HG03342 (cell line): Measurements from ENCODE around the gene COL11A1.
A peak's percentile ranks its signal among the peaks of the same experiment; 100 is the strongest.
"Not testable (repeated sequence)": the region's sequence is repeated elsewhere in the genome, so short reads cannot be mapped to it uniquely, and the experiment has no call there.

Experiments used
- ATAC-seq: cut with Tn5 transposase; IDR thresholded peaks from one replicate; pipeline ENCODE4 v1.9.1; 2021; ENCODE audit warnings: mild to moderate bottlenecking, moderate library complexity; ENCODE audit not compliant: unreplicated experiment

The COL11A1 gene

DNA sequence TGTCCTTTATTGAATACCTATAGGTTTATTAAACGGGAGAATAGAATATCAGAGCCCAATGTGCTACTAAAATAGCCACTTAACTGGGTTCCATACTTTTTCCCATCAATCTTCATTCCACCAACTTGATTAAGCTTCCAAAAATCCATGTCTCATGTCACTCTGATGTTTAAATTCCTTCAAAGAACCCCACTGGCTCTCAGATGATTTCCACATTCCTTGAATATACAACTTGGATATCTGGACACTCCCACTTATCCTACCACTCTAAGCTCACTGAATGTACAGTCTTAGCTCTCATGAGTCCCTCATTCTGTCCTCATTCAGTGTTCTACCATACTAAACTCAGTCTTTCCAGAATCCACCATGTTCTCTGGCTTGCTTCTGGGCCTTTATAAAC is 21.1 kb downstream of the COL11A1 start:
- ATAC-seq, result no peak

GRCh38 chr1:103084181-103084580 is 24.1 kb downstream of the COL11A1 start:
- no peak for ATAC-seq

- ATAC-seq, result no peak
Observed at GRCh38 chr1:103075316-103076000, 32.9 kb downstream of the COL11A1 start.

- no peak for ATAC-seq
Observed at GRCh38 chr1:103074224-103074623, 34.1 kb downstream of the COL11A1 start.

GRCh38 chr1:103069201-103069600 is 39.1 kb downstream of the COL11A1 start:
- ATAC-seq, result no peak

DNA sequence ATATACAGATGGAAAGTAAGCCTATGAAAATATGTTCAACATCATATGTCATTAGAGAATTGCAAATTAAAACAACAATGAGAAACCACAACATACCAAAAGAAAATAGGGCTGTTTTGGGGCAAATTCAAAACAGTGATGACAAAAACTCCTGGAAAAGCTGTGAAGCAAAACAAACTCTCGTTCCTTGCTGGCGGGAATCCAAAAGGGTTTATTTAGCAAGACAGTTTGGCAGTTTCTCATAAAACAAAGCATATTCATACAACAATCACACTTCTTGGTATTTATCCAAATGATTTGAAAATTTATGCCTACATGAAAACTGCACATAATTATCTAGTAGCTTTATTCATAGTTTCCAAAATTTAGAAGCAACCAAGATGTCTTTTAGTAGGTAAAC is 44.4 kb downstream of the COL11A1 start:
- no peak for ATAC-seq

GRCh38 chr1:103058391-103058790 is 49.9 kb downstream of the COL11A1 start:
- ATAC-seq, result no peak

GRCh38 chr1:103056423-103056822 is 51.9 kb downstream of the COL11A1 start:
- ATAC-seq, result no peak

- ATAC-seq, result not testable (repeated sequence)
Observed at GRCh38 chr1:103028110-103028509, 80.2 kb downstream of the COL11A1 start.

- ATAC-seq, result no peak
Observed at GRCh38 chr1:103025858-103026409, 82.4 kb downstream of the COL11A1 start.

GRCh38 chr1:103024051-103024450 is 84.3 kb downstream of the COL11A1 start:
- ATAC-seq, result no peak

DNA sequence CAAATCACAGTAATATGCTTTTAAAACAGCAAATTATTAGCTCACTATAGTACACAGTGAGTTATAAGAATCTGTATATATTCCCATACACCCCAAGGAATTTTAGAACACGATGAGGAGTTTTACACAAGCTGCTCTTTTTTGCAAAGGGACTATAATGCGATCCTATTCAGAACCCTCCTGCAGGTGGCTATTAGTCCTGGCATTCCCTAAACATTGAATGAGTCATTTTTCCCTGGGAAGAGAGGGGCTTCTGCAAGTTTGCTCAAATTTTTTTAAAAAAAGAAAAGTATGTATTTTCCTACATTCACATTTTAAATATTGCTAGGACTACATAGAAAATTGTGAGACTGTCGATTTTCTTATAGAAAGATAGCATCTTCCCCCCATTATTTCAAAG is 106.3 kb downstream of the COL11A1 start:
- no peak for ATAC-seq

- ATAC-seq, result no peak
Observed at GRCh38 chr1:102978874-102979273, 129.4 kb downstream of the COL11A1 start.

DNA sequence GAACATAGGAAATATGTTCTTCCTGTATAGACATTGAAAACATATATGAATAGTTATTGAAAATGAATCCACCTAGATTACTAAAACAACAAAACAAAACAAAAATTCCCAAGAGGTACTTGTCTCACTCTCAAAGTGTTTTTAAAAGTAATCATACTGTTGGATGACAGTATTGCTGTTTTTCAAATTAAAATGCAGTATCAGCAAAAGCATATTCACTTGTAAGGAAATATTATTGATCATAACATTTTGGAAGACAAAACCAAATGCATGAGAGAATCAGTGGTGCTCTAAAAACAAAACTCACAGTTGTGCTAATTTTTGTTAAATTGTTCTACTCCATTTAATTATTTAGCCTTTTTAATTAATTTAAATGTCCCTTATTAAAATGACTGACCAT is 131.0 kb downstream of the COL11A1 start:
- no peak for ATAC-seq

DNA sequence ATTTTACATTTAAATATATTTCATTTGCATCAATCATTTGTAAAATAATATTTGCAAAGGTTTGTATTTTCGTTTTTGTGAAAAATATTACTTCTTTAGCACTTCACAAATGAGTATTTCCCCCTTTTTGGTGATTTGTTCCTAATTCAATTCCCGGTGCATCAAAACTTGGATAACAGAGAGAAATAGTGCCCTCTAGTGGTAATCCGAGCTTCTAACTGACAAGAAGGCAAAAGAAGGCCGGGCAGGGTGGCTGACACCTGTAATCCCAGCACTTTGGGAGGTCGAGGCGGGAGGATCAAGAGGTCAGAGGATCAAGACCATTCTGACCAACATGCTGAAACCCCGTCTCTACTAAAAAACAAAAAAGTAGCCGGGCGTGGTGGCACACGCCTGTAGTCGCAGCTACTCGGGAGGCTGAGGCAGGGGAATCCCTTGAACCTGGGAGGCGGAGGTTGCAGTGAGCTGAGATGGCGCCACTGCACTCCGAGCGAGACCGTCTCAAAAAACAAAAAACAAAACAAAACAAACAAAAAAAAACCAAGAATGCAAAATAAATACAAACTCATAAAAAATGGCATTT is 137.7 kb downstream of the COL11A1 start:
- ATAC-seq, result peak; percentile 81

DNA sequence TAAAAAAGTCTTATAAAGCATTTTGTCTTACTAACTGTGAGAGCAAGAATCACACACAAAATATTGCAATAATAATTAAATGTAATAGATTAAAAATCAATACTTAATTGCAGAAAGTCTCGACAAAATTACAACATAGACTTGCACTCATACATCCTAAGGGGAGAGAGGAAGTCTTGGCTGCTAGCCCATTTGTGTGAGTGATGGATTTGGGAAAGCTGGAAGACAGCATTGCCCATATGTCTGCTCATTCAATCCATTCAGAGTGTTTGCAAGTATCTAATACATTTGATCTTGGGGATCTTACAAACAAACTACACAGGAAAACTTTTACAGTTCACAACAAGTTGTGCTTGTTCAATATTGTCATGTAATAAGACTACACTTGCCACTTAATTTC is 140.5 kb downstream of the COL11A1 start:
- ATAC-seq, result no peak

- no peak for ATAC-seq
Observed at GRCh38 chr1:102961549-102961948, 146.8 kb downstream of the COL11A1 start.

DNA sequence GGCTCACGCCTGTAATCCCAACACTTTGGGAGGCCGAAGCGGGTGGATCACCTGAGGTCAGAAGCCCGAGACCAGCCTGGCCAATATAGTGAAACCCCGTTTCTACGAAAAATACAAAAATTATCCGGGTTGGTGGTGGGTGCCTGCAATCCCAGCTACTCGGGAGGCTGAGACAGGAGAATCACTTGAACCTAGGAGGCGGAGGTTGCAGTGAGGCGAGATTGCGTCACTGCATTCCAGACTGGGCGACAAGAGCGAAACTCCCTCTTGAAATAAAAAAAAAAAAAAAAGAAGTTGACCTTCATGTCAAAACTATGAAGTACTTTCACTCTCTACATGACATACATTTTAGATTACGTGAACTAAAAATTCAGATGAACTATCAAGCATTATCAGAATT is 153.7 kb downstream of the COL11A1 start:
- no peak for ATAC-seq

- ATAC-seq, result no peak
Observed at GRCh38 chr1:102952400-102952799, 155.9 kb downstream of the COL11A1 start.

GRCh38 chr1:102942324-102942723 is 166.0 kb downstream of the COL11A1 start:
- no peak for ATAC-seq

DNA sequence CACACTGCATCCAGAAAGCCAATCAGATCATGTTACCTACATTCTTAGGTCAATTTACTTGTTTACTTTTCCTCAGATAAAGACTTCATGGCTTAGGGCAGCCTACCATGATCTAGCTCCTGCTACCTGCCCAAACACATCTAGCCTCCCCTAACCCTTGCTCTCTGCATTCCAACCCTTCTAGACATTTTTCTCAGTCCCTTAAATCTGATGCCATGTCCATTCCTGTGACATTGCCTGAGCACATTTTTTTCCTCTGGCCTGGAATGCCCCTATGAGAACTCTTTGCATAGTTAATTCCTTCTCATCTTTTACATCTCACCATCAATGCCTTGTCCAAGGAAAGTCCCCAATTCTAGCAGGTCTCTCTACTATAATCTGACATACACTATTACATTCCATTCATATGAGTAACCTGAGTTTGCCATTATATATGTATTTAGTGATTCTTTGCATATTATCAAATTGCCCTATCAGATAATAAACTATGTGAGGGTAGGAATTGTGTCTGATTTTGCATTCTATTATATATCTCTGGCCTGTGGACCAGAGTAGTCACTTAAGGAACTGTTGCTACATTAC is 166.9 kb downstream of the COL11A1 start:
- no peak for ATAC-seq

DNA sequence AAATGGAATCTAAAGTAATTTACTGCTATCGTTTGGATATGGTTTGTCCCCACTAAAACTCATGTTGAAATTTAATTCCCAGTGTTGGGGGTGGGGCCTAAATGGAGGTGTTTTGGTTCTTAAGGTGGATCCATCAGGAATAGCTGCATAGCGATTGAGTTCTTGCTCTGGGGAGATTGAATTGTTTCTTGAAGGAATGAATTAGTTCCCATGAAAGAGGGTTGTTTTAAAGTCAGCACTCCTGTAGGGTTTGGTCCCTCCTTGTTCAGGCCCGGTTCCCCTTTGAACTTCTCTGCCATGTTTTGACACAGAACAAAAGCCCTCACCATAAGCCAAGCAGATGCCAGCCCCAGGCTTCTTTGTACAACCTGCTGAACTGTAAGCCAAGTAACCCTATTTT is 170.9 kb downstream of the COL11A1 start:
- ATAC-seq, result no peak
